NCI-H1048 (cell line): ENCODE data around the gene LATS1.
A peak's percentile ranks its signal among the peaks of the same experiment; 100 is the strongest.

Experiments
- DNase-seq: peaks from one replicate; lab custom pipeline; 2025; lab: John Stamatoyannopoulos, UW

Gene LATS1

GRCh38 chr6:149660028-149660427, 57.9 kb downstream of the LATS1 start:
- no peak for DNase-seq

DNA sequence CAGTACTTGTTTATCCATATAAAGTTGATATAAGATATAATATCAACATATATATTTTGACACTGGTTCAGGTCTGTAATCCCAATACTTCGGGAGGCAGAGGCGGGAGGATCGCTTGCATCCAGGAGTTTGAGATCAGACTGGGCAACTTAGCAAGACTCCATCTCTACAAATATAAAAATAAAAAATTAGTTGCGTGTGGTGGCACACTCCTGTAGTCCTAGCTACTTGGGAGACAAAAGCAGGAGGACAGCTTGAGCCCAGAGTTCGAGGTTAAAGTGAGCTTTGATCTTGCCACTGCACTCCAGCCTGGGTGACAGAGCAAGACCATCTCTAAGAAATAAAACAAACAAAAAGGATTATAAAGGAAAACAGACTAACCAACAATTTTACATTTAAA, 60.5 kb downstream of the LATS1 start:
- no peak for DNase-seq

DNA sequence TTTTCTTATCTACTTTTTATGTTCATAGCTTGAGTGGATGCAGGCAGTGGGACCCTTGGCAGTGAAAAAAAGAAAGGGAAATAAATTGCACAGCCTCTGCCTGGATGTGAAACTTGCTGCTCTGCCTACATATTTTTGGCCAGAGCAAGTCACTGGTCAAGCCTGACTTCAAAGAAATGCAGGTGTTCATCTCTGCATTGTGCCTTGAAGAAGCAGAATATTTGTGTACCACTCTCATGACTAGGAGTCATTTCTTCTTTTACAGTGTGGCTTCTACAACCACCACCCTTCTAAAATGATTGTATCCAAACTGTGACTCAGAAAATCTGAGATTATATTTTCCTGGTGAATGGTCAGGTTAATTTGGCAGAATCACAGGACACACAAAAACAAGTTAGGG, 66.8 kb downstream of the LATS1 start:
- DNase-seq = no peak

DNA sequence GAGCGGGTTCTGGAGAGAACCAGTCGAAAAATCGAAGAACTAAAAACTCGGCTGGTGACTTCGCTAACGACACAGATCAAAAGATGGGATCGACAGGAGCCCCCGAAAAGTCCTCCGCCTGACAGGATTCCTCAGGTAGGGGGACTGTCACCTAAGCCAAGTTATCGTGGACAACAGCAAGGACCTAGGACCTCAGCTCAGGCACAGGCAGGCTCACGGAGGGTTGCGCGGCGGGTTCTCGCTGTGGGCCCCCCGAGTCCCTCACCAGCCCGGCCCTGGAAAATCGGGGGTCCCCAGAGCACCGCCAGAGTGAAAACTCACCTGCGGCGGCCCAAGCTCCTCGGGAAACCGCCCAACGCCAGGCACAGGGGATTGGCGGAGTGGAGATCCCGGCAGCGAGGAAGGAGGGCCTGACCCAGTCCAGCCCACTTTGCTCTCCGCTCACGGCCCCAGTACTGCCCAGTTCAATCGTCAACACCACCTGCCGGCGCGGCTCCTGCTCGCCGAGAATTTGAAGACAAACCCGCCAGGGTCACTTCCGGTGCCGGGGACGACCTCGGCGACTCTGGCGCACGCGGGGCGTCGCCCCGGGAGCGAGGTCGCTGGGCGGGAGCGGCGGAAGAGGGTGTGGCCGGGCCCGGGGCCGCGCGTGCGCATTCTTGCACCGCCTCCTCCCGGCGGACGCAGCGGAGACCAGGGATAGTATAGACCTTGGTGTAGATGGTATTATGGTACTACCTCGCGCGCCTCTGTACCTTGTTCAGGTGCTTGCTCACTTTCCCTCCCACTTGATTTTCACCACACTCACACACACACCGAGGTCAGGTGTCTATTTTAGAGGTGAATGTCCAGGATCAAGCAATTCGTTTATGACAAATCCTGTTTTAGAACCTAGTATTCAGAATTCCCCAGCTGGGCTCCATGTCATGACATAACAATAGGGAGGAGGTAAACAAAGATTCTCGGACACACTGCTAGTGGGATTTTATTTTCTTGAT, 69.5 kb downstream of the LATS1 start, which contains the start of gene KATNA1:
Gene KATNA1, minus strand, starts transcription at position 567 of the 998 bp plus-strand sequence. CDS start 10,167 bp downstream, outside the sequence.
- peak; percentile 63 for DNase-seq

GRCh38 chr6:149646599-149646998, 71.3 kb downstream of the LATS1 start:
- DNase-seq = no peak

DNA sequence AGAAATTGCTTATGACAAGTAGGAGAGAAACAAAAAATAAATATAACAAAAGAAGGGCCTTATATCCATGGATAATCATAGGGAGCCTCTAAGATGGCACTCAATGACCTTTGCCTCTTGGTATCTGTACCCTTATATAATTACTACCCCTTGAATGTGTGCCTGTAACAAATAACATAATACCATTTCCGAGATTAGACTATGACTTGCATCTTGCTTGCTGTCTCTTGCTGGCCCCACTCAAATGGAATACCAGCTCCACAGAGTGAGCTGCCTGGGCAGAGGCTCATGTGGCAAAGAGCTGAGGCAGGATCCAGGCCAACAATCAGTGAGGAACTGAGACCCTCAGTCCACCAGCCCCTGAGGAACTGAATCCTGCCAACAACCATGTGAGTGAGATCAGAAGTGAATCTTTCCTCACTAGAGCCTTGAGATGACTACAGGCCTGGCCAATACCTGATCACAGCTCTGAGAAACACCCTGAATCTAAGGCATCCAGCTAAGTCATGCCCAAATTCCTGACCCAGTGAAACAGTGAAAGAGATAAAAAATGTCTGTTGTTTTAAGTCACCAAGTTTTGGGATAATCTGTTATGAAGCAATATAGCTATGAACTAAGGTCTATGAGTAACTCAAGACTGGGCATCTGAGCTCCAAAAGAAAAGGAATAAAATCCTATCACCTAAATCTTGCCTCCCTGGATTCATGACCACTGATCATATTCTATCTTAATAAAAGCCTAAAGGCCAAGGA, 74.9 kb downstream of the LATS1 start:
- no peak for DNase-seq

- no peak for DNase-seq
Measured at GRCh38 chr6:149636124-149636523, 81.8 kb downstream of the LATS1 start.

- no peak for DNase-seq
Measured at GRCh38 chr6:149634315-149634714, 83.6 kb downstream of the LATS1 start.

DNA sequence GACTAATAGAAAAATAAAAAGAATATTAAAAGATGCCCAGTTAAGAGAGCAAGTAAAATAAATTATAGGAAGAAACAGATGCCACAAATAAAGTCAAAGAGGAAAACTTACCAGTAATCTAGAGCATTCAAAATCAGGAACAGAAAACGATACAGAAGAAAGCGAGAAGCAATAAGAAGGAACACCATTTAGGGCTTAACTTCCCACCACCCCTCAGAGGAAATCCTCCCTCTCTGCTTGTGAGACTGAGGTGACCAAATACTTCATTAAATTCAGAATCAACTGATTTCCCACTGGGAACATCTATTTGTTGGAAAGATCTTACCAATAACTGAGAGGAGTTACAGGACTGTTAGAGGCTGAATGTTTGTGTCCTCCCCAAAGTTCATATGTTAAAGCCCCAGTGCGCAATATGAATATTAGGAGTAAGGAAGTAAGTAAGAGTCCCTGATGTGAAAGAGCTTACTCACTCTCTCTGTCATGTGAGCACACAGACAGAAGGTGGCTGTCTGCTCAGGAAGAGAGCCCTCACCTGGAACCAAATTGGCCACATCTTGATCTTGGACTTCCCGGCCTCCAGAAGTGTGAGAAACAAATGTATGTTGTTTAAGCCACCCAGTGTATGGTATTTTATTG, 88.9 kb downstream of the LATS1 start:
- no peak for DNase-seq

GRCh38 chr6:149627672-149628071, 90.2 kb downstream of the LATS1 start:
- no peak for DNase-seq

- no peak for DNase-seq
Measured at GRCh38 chr6:149615805-149616204, 102.1 kb downstream of the LATS1 start.

GRCh38 chr6:149614337-149614736, 103.6 kb downstream of the LATS1 start:
- no peak for DNase-seq

DNA sequence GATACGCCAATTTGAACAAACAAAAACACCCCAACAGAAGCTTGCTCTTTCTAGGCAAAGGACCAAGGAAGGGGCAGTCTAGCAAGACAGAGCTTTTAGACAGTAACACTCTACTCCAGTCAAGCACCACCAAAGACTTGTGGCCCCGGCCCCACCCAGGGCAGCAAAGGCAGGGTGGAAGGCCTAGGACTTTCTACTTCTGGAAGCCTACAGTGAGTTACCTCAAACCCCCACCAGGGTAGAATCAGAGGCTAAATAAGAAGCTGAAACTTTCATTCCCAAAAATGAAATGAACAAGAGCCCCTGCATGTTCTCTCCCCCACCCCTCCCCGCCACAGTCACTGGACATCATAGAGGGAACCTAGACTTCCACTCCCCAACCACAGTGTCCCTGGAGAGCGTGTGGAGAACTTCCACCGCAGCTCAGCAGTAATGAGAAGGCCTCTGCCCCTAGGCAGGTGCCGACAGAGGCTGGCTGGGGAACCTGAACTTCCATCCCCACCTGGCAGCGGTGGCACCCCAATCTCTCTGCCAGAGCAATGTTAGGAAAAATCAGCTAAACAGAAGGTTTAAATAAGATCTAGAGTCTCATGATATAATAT, 109.4 kb downstream of the LATS1 start:
- no peak for DNase-seq
